GM18868 (cell line): Measurements from ENCODE around the gene JMJD4.
A peak's percentile ranks its signal among the peaks of the same experiment; 100 is the strongest.

Experiments
- ATAC-seq: cut with Tn5 transposase; IDR thresholded peaks from one replicate; pipeline ENCODE4 v1.9.1; 2021; ENCODE audit warnings: mild to moderate bottlenecking, moderate library complexity; ENCODE audit not compliant: unreplicated experiment

JMJD4 gene

GRCh38 chr1:227753999-227754711 lies 19.1 kb upstream of the JMJD4 start:
- no peak for ATAC-seq

GRCh38 chr1:227749916-227750710 lies 15.0 kb upstream of the JMJD4 start:
- no peak for ATAC-seq

DNA sequence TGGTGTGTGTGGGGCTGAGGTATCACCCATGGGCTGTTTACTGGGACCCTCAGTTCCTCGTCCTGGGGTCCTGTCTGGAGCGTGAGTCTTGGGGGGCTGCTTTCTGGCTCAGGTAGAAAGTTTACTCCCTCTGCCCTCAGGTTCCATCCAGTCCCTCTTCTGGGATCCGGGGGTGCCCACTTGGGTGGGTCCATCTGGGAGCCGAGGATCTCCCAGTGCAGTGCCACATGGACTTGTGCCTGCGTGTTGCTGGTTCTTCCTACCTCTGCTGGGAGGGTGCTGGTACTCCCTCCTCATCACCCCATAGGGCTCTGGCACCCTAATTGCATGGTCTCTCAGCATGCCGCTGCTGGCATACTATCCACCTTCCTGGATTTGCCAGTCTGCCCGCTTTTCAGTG lies 14.1 kb upstream of the JMJD4 start:
- ATAC-seq: no peak

GRCh38 chr1:227748496-227749182 lies 13.5 kb upstream of the JMJD4 start:
- no peak for ATAC-seq

- no peak for ATAC-seq
Observed at GRCh38 chr1:227747948-227748495, 12.9 kb upstream of the JMJD4 start.

DNA sequence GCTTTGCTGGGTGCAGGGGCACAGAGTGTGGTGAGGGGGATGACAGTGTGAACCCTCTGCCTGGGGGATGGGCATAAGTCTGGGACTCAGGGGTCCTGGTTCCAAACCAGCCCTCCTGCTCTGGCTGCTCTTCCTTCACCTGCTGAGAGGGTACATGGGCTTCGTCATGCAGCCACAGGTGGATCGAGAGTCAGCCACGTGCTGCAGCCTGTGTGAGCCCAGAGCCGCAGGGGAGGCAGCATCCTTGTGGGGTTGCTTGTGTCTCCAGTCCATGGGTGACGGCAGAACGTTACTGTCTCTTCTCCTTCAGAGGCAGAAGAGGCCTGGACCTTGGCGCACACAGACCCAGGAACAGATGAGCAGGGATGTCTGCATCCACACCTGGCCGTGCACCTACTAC lies 12.3 kb upstream of the JMJD4 start:
- no peak for ATAC-seq

GRCh38 chr1:227746676-227747075 lies 11.6 kb upstream of the JMJD4 start:
- ATAC-seq: no peak

- no peak for ATAC-seq
Observed at GRCh38 chr1:227745568-227746265, 10.6 kb upstream of the JMJD4 start.

GRCh38 chr1:227744668-227745067 lies 9.6 kb upstream of the JMJD4 start:
- no peak for ATAC-seq

GRCh38 chr1:227742738-227743715 lies 7.9 kb upstream of the JMJD4 start:
- no peak for ATAC-seq

DNA sequence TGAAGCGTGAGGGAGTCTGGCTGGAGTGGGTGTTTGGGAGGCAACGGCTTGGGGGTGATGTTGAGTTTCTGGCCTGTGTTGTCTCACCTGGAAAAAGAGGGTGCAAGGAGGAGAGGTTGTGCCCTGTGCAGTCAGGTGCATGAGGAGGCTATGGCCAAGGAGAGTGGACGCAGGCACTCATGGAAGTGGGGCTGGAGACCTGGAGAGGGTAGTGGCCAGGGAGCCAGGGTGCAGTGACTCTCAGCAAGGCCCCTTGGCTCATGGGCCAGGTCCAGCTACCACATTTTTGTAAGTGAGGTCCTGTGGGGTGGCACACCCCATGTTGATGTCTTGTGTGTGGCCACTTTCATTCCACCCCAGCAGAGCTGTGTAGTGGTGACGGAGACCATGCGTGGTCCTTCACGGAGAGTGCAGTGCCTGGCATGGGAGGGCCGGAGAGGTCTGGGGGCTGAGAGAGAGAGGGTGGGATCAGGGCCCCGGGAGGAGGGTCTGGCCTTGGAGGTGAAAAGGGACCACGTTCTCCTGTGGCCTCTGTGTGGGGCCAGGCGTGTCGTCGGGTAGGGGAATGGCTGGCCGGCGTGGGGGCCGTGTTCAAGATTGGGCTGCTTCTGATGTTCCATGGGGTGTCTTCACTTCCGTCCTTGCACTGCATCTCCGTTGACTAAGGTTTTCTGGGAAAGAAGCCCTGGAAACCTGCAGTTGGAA lies 6.2 kb upstream of the JMJD4 start:
- ATAC-seq: no peak

DNA sequence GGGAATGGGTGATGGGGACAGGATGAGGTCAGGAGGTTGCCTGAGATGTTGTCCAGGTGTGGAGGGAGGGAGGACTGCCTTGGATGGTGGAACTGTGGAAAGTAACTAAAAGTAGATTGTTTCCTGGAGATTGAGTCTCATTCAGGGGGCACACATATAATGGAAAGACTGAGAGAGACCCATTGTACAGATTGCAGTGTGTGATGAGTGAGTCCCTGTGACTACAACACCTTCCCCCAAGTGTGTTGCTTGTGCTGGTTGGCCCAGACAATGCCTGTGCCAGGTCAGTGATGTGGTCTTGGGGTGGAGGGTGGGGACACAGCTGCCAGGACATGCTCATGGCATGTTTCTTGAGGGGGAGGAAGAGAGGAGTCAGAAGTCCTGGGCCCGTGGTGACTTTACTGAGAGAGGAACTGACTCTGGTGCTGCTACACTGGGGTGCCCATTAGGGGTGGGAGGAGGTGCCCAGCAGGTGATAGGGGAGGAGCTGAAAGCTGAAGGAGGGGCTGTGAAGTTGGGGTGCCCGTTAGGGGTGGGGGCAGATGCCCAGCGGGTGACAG lies 5.4 kb upstream of the JMJD4 start:
- no peak for ATAC-seq

- no peak for ATAC-seq
Observed at GRCh38 chr1:227739636-227740035, 4.5 kb upstream of the JMJD4 start.

- no peak for ATAC-seq
Observed at GRCh38 chr1:227738820-227739219, 3.7 kb upstream of the JMJD4 start.

- ATAC-seq: no peak
Observed at GRCh38 chr1:227736814-227737432, 1.8 kb upstream of the JMJD4 start.

DNA sequence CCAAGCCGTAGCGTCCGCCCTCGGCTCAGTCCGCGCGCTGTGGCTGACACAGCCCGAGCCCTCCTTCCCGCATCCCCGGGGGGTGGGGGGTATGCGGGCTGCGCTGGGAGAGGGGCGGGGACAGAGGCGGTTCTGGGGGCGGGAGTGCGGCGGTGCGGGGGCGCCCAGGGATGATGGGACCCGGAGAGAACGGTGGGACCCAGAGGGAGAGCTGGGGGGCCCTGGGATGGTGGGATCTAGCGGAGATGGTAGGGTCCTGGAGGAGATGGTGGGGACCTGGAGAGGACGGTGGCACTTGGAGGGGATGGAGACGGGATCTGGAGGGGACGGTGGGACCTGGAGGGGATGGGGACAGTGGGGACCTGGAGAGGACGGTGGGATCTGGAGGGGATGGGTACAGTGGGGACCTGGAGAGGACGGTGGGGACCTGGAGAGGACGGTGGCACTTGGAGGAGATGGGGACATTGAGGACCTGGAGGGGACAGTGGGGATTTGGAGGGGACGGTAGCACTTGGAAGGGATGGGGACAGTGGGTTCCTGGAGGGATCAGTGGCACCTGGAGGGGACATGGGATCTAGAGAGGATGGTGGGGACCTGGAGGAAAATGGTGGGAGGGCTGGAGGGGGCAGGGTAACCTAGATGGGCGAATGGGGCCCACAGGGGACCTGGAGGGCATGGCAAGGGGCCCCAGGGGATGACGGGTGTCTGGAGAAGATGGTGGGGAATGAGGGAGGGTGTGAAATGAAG lies 610 bp upstream of the JMJD4 start:
- peak; percentile 40 for ATAC-seq

DNA sequence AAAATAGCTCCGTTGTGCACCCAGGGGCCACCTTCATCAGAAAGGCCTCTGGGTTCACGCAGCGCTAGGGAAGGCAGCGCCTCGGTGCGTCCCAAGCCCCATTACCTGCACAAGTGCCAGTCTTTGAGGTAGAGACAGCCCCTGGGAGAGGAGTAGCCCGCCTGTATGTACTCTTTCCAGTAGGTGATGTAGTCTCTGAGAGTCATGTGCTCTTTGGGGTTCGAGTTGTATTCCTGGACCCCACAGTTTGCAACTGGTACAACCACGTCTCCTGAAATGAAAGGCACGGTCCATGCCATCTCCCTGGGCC lies 601 bp downstream of the JMJD4 start:
- ATAC-seq: no peak
